GM18519 (cell line): ENCODE results near the gene ICE2.

Experiments used
- ATAC-seq: cut with Tn5 transposase; IDR thresholded peaks from one replicate; pipeline ENCODE4 v1.9.1; 2021; ENCODE audit warnings: mild to moderate bottlenecking, moderate library complexity; ENCODE audit not compliant: unreplicated experiment, low FRiP score

Gene ICE2, protein sequence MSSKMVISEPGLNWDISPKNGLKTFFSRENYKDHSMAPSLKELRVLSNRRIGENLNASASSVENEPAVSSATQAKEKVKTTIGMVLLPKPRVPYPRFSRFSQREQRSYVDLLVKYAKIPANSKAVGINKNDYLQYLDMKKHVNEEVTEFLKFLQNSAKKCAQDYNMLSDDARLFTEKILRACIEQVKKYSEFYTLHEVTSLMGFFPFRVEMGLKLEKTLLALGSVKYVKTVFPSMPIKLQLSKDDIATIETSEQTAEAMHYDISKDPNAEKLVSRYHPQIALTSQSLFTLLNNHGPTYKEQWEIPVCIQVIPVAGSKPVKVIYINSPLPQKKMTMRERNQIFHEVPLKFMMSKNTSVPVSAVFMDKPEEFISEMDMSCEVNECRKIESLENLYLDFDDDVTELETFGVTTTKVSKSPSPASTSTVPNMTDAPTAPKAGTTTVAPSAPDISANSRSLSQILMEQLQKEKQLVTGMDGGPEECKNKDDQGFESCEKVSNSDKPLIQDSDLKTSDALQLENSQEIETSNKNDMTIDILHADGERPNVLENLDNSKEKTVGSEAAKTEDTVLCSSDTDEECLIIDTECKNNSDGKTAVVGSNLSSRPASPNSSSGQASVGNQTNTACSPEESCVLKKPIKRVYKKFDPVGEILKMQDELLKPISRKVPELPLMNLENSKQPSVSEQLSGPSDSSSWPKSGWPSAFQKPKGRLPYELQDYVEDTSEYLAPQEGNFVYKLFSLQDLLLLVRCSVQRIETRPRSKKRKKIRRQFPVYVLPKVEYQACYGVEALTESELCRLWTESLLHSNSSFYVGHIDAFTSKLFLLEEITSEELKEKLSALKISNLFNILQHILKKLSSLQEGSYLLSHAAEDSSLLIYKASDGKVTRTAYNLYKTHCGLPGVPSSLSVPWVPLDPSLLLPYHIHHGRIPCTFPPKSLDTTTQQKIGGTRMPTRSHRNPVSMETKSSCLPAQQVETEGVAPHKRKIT

DNA sequence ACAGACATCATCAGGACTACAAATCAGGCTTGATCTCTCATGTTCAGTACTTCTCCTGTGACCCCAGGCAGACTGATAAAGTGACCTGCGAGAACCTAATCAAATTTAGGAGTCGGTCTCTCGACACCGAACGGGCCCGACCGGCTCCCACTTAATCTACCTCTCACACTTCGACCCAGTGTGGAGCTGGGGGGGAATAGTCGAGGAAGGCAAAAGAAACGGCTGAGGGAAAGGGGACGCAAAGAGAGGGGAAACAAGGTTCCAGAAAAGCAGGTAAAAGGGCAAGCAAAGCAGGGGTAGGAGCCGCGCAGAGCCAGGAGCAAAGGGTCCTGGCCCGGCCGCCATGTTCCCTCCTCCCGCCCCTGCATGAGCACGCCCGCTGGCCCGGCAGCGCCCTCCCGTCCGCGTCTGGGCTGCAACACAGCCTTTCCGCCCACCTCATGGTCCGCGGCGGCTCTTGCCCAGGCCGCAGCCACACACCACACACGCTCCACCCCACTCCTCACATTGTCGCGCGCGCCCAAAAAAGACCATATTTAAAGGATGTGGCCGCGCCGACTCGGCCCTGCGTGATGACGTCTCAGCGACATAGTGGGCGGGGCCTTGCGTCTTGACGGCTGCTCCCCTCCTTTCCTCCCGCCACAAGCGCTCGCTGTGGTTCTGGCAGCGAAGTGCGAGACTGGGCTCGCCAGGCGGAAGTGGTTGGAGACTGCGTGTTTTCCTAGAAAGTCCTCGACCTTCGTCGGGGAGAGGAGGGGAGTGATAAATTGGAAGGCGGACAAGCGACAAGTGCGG, at the start of gene ICE2:
TSS of gene ICE2 (minus strand) at position 577 of the 795 bp plus-strand sequence. CDS start 1,165 bp downstream, outside the sequence.
- peak; percentile 72 for ATAC-seq

DNA sequence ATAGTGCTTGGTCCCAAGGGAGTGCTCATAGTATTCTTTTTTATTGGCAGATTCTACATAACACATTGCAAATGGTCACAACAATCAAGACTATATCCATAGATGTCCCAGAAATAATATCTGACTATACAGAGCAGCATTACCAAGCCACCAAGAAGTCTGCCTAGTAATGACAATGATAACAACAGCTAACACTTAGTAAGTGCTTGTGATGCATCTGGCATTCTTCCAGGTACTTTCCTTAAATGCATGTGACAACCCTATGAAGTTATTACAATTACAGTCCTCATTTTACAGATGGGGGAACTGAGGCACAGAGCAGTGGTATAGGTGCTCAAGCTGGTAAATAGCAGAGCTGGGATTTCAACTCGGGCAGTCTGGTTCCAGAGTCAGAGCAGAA, 49.6 kb upstream of the ICE2 start:
- no peak for ATAC-seq

DNA sequence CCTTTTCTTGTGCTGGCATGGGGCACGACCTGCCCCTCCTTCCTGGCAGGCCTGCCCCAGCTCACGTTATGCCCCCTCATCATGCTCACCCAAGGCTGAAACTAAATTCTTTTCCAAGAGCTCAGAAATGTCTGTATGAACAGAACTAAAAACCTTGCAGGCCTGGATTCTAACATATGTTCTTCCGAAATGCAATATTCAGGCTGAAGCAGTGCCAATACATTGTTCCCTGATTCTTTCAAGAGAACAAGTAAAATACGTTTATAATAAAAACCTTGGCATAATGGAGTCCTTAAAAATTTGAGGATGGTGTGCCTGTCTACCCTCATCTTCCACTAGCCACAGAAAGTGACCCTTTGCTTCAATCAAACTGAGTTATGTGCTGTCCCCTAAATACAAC, 48.5 kb upstream of the ICE2 start:
- ATAC-seq: no peak

DNA sequence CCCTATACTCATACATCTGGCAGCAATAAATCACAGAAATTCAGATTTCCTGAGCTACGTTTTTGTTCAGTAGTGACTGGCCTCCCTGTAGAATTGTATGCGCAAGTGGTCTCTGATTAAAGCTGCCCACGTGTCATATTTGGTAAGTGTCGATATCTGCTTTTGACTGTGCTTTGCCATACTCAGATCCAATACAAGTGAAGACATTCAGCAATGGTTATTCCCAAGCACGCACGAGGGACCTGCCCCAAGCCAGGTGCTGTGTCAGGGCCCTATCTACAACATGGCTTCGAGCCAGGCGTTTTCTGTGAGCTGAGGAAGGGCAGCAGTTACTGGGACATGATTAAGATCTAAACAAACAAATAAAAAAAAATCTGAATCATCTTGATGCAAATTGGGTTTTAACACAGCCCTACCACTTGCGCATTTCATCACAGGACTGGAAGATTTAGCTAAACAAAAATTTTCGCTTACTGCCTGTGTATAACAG, 47.2 kb upstream of the ICE2 start:
- ATAC-seq: no peak

DNA sequence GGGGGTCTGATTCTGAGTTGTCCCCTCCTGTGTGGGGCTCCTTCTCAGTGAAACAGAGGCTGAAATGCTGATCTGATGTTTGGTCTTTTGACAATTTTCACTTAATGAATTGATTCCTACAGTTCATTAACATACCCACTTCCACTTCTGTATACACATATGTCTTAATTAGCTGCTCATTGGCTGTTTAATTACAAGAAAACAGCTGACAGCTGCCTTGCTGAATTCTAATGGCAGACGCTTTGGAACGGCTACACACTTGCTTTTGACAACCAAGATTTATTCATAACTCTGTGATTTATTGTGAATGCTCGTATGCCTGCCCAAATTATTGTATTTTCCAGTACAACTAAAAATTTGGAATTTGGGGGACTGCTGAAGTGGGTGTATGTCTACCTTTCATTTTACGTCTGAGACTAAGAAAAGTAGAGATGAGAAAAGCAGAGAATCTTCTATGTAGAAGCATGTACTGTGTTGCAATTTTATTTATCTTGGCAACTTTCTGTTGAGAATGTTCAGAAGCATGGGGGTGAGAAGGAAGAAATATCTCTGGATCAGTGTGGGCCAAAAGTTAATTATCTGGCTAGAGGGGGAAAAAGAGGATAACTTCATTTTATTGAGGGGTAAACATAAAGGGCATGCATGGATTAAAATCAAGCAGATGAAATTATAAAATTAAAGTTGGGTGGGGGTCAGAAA, 46.5 kb upstream of the ICE2 start:
- no peak for ATAC-seq

DNA sequence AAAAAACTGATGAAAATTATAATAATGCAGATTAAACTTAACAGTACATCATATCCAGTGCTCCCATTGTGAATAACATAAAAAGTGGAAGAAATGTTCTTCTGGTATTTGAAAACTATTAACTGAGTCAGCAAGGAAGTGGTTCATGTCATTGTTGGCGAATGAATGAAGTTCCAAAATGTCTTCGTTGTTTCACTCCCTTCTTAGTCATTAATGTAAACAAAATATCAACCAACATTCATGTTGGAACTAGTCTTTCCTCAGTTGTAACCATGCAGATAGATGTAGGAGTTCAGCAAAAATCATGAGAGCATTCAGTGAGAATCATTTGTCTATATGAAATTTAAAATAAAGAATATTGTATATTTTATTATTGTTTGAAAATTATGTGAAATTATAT, 44.1 kb upstream of the ICE2 start:
- no peak for ATAC-seq

DNA sequence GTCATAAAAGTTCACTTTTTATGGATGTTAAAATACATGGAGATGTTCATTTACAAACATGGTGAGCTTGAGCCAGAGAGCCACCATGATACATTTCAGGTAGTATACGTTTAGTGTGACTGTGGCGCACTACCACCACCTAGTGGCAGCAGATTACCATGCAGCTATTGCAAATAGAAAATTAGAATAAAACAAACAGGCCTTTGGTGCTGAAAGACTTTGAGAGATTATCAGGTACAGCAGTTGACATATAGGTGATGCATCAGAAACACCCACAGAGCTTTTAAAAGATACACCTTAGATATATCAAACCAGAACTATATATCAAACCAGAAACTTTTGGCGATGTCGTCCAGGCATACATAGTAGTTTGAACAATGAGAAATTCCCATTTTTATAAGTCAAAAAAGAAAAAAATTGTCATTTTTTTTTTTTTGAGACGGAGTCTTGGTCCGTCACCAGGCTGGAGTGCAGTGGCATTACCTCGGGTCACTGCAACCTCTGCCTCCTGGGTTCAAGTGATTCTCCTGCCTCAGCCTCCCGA, 42.0 kb upstream of the ICE2 start:
- ATAC-seq: no peak

DNA sequence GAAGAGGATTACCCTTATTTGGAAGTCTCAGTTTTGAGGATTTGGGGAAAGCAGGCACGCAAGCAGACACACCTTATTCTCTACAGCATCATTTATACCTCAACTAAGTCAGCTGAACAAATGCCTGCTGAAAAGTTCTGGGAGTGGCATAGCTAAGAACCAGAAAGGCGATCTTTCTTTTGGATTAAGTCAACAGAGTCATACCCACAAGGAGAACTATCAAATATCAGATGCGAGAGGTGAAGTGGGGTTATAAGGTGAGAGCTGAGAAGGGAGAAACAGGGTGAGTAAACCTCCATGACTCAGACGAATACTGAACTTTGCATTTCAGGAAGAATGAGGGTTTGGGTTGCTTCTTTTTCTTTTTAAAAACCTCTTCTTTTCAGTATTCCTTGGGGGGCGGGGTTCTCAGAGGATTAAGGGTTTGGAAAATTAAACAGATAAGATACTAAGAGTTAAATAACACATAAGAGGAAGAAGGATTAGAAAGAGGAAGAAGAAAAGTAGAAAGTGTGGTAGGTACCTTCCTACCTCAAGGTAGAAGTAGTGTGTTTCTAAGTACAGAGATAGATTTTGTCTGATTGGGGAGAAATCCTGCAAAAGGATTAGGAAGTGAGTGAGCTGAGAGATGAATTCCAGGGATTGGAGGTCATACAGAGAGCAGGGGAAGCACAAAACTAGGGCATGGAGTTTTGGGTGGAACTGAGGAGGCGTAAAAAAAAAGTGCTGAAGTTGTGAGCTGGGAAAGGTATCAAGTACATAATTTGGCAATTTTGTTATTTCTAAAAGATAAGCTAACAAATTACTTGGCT, 41.3 kb upstream of the ICE2 start:
- ATAC-seq: no peak

DNA sequence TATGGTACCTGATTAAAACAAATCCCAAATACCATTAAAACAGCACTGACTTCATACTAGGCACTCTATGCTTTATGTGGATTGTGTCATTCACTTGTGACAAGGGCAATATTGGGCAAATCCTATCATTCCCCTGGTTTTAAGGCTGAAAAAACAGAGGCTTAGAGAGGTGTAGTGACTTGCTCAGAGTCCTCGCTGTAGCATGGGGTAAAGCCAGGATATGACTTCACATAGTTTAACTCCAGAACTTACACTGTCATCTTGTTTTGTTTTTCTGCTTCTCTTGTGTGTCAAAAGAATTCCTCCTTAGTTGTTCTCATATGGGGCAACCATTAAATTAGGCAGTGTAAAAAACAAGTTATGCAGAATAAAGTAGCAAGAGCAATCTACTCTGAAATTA, 40.3 kb upstream of the ICE2 start:
- ATAC-seq: no peak

DNA sequence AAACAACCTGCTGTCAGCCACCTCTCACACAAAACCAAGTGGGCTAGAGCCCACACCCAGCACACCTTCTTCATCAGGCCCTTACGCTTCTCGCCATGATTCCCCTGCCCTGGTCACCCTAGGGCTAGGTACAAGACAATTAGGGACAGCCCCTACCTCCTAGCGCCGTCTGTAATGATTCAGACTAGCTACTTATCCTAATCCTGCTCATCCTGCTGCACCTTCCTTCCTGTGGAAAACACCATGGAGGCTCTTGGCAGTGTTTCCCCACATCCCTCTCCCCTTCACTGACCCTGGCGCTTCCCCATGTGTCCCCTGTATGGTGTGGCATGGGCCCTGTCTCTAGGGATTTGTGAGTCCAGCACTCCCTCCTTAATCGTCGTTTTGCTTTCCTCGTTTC, 39.6 kb upstream of the ICE2 start:
- ATAC-seq: no peak

DNA sequence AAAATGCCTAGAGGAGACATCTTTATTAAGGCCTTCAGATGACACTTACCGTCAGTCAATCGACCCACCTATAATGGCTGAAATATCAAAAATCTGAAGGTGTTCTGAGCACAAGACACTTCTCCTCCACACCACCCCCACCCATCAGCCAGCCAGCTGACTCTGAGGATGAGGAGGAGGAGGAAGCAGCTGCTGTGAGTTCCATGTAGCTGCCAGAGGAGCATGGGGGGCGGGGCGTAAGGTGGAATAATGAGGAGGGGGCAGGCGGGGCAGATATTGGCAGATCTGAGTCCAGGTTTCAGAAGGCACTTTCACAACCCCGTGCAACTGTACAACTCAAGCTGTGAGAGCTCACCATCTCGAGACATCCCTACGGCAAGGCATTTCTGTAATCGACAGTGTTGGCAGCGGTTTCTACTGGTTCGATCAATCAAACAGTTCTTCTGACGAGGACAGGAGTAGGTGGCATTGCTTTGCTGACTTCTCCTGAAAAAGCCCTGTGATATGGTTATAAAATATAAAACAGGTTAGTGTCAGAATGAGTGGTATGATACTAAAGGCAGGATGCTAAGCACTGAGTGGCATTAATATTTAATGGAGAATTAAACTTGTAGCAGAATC, 35.4 kb upstream of the ICE2 start:
- no peak for ATAC-seq

DNA sequence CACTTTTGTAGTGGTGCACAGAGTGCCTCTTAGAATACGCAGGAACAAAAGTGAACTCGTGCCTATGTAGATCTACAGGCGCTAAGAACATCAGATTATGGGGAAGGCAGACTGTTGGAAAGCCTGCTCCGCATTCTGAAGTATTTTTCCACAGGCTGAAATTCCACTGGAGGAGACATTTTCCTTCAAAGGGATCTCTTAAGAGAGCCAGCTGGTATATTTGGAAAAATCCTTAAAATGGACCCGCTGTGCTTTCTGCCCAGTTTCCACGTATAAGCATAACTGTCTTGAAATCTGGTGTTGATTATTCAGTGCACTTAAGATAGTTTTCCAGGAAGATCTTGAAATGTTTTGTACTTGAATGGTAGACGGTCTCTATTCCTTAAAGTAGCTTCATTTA, 34.7 kb upstream of the ICE2 start:
- no peak for ATAC-seq

DNA sequence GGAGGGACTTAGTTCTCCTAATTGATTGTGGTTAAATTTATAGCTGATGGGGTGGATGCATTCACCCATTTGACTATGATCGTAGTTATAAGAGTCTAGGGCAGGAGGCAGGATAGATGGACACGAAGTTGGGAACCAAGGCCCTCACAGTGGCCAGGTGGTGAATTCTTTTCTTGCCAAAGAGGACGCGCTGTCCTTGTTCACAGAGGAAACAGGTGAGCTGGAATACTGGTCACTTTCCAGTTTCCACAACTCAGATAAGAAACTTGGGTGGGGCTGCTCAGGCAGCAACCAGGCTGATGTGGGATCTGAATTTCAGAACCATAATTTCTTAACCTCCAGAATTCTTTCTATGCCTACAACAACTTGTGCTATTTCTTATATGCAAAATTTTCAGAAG, 34.0 kb upstream of the ICE2 start:
- ATAC-seq: no peak

DNA sequence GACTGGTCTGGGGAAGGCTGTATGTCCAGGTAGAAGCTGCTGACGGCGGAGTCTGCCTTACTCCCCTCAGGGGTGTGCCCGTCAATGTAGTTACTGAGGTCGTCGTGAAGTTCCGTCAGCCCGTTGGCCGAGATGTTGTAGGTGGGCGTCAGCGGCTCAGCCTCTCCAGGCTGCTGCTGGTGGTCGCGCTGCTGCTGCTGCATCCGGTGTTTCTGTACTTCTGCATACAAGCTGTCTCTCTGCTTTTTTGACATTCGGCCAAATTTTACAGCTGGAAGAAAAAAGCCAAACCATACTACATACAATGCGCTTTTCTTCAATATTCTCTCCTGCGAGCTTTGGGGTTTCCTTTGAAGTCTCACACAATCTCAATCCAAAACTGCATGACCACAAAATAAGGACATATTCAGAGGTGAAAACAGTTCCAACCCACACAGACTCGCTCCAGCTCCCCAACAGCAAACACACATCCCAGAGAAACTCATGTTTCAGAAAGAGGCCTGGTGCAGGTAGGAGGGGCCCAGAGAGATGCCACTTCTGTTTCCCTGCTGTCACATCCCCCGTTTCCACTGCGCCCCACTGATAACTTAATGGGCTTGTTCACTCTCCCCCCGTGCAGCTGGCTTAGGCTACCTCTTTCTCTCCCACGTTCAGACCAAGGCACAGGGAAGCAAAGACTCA, 32.5 kb upstream of the ICE2 start:
- ATAC-seq: no peak

DNA sequence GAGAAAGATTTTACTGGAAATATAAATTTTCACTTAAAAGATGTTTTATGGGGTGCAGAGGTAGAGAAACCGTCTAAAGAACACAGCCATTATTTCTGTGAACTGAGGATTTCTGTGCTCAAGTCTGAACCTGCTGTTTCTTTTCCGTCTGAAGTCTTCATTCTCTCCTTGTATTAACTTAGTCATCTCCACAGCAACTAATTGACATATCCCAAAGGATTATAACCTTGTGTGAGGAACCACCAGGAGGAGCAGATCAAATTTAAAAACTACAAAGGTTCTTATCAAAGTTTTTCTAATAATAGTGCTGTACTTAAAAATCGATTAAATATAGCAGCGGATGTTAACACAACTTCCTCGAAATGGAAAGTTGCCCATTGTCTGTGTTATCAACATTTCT, 31.1 kb upstream of the ICE2 start:
- no peak for ATAC-seq

DNA sequence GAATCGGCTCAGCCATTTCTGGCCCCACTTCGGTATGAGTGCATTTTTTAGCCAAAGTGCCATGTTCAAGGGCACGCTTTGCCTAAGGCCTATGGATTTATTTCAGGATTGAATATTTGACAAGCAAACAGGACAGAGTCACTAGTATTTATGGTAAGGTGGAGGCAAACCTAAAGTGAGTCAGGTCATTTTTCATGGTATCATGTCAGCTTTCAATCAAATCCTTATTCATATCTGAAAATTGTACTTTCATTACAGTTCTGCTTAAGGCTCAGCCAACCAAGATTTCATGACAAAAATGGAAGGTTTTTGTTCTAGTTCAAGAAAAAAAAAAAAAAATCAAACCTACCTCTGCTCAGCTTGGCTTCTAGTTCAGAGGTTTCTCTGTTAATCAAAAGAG, 30.5 kb upstream of the ICE2 start:
- no peak for ATAC-seq

DNA sequence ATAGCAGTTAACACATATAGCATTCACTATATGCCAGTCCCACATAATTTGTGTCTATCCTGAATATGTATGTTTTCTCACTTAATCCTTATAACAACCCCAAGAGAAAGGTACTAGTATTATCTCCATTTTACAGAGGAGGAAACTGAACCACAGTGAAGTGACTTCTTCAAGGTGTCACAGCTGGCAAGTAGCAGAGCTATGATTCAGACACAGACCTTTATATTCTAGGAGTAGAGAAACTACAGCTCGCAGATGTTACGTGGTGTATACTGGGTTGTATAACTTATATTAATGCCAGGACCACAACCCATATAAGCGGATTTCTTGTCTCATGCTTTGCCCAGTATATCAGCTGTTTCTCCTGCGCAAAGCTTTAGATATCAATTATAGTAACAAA, 29.5 kb upstream of the ICE2 start:
- ATAC-seq: no peak
